ENCODE data around the gene LTBP2.

LTBP2 gene

DNA sequence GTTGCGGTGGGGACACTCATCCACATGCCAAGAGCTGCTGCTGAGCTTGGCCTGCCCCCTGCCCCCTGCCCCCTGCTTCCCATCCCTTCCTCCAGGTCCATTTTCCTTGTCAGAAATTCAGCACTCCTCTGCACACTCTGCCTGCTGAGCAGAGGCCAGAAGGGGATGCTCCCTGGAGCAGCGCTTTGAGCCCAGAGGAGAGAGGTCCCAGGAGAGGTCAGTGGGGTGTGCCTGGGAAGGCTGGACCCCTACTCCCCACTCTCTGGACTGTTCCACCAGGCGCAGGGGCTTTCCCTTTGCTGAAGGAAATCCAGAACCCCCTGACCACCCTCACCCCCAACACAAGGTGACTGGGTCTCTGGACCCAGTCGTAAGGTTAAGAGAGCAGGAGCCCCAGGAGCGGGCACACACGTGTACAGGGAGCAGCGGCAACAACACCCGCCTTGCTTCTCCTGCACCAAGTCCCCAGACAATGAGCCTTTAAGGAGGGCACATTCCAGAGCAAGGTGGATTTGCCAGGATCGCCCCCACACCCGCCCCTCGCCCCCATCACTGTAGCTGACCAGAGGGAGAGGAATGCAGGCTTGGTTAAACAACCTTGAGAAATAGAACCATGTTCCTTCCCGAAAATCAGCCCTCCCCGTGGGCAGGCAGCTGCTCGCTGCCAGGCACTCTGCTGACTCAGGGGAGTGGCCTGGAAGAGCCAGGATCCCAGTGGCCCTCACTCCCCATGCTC, 87.8 kb downstream of the LTBP2 start:
- TF ChIP-seq, protein P1, sequence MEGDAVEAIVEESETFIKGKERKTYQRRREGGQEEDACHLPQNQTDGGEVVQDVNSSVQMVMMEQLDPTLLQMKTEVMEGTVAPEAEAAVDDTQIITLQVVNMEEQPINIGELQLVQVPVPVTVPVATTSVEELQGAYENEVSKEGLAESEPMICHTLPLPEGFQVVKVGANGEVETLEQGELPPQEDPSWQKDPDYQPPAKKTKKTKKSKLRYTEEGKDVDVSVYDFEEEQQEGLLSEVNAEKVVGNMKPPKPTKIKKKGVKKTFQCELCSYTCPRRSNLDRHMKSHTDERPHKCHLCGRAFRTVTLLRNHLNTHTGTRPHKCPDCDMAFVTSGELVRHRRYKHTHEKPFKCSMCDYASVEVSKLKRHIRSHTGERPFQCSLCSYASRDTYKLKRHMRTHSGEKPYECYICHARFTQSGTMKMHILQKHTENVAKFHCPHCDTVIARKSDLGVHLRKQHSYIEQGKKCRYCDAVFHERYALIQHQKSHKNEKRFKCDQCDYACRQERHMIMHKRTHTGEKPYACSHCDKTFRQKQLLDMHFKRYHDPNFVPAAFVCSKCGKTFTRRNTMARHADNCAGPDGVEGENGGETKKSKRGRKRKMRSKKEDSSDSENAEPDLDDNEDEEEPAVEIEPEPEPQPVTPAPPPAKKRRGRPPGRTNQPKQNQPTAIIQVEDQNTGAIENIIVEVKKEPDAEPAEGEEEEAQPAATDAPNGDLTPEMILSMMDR (conservative IDR thresholded peaks at IDR 0.05; ENCODE audit: control insufficient read depth, insufficient read depth, low read depth, low read length) = no peak
- no peak overlapping the region for H3K4me3 ChIP-seq (ENCODE audit: control insufficient read depth, low read depth, low read length)
- peak; percentile 40 for DNase-seq (ENCODE audit: low read depth)

DNA sequence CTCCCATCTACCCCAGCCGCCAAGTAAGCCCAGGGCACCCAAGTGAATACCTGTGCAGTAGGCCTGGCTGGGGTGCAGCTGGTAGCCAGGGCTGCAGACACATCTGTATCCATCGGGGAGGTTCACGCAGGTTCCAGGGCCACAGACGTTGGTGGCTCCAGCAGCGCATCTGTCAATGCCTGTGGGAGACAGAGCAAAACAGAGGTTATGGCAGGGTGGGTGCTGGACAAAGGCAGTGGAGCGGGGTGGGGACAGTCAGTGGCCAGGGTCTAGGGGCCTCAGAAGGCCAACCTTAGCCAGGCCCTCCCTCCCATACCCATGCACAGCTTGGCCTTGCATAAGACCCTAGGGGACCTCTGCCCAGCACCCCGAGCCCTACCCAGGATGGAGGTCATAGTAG, 89.3 kb downstream of the LTBP2 start:
- DNase-seq (ENCODE audit: low read depth) = no peak

DNA sequence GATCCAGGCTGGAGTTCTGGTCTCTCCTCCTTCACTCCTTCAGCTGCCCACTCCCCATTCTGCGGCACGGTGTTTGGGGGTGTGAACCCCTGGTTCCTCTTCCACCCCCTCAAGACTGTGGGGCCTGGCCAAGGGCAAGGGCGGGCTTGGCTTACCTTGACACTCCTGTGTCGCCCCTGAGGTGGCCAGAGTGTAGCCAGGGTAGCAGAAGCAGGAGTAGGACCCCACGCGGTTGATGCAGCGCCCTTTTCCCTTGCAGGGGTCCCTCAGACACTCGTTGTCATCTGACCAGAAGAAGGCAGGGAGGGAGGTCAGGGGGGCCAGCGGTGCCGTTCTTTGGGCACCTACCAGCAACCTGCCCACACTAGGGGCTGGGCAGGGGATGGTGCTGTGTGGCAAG, 90.3 kb downstream of the LTBP2 start:
- H3K4me3 ChIP-seq (ENCODE audit: control insufficient read depth, low read depth, low read length) = no peak overlapping the region
- DNase-seq (ENCODE audit: low read depth) = no peak
- TF ChIP-seq, protein P1 (conservative IDR thresholded peaks at IDR 0.05; ENCODE audit: control insufficient read depth, insufficient read depth, low read depth, low read length) = no peak

More for the DNA sequence above, 89.3 kb downstream of the LTBP2 start:
- TF ChIP-seq, protein P1 (conservative IDR thresholded peaks at IDR 0.05; ENCODE audit: control insufficient read depth, insufficient read depth, low read depth, low read length) = no peak
- no peak overlapping the region for H3K4me3 ChIP-seq (ENCODE audit: control insufficient read depth, low read depth, low read length)

DNA sequence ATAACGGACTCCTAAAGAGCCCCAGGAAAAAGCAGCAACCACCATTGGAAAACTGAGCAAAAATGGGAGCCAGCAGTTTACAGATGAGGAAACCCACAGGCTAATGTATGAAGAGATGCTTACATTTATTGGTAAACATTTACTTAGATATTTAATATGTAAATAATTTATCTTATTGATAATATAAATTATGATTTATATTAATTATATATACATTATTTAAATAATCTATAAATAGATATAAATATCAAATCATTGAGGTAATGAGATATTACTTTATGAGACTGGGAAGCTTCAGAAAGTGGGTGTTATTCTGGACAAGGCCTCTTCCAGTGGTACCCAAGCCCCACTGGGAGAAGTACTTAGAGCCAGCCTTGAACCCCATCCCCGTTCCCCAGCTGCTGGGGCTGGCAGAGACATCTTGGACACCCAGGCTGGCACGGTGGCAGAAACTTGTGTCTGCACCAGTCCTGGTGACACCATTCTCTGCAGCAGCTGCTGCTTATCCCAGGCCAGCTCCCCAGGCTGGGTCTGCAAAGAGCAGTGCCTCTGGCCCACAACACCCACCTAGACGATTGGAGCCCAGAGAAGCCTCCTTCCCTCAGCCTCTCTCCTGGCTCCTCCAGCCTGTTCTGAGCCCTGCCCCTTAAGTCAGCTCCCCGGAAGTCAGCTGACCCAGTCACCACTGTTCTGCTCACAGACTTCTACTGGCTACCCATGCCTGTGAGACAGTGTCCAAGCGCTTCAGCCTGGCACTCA, 92.5 kb downstream of the LTBP2 start:
- TF ChIP-seq, protein P1 (conservative IDR thresholded peaks at IDR 0.05; ENCODE audit: control insufficient read depth, insufficient read depth, low read depth, low read length) = no peak
- no peak overlapping the region for H3K4me3 ChIP-seq (ENCODE audit: control insufficient read depth, low read depth, low read length)
- DNase-seq (ENCODE audit: low read depth) = no peak

DNA sequence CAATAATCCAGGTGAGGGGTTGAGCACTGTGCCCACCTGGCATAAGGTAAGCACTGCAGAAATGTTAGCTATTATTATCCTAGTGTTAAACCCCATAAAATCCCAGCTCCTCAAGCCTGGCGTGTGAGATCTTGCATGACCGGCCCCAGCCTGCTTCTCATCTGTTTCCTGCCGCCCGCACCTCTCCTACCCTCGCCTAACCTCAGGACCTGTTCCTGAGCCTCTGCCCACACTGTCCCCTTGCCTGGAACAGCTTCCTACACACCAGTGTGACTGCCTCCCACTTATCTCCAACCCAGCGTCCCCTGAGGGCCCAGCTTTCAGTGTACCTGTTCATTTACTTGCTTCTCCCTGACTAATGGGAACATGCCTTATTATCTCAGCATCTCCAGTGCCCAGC, 93.8 kb downstream of the LTBP2 start:
- no peak for DNase-seq (ENCODE audit: low read depth)
- TF ChIP-seq, protein P1 (conservative IDR thresholded peaks at IDR 0.05; ENCODE audit: control insufficient read depth, insufficient read depth, low read depth, low read length) = no peak
- H3K4me3 ChIP-seq (ENCODE audit: control insufficient read depth, low read depth, low read length) = no peak overlapping the region

DNA sequence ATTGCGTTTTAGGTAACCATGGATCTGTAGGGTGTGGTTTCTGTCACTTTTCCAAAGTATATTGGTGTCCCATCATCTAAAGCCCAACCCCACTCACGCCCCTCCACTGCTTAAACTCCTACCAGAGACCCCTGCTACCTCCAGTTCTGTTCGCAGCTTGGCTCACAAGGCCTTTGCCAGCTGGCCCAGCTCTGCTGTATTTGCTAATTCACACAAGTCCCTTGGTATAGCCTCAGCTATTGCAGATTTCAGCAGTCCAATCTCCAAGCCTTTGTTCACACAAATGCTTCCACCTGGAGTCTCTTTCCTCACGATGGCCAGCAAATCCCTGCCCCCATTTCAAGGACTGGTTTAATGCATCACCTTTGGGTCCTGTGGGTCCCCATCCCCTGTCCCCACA, 94.3 kb downstream of the LTBP2 start:
- TF ChIP-seq, protein P1 (conservative IDR thresholded peaks at IDR 0.05; ENCODE audit: control insufficient read depth, insufficient read depth, low read depth, low read length) = no peak
- no peak overlapping the region for H3K4me3 ChIP-seq (ENCODE audit: control insufficient read depth, low read depth, low read length)
- DNase-seq (ENCODE audit: low read depth) = no peak

Data from fibroblast of mammary gland (primary cell).